Adrenal gland (tissue), 5 donors: ENCODE data around the gene FAM117B.

Experiments
- POLR2A ChIP-seq, 2 donors: fragments of 450-650 bp; IDR thresholded peaks; one replicate each; pipeline ENCODE4 v1.6.1; 2017; ENCODE audit warnings: antibody characterized with exemption in 2 of 2, mild to moderate bottlenecking in 2 of 2, moderate library complexity in 1 of 2
- TF ChIP-seq, protein P1 (sequence below), 6 experiments: fragments of 450-650 bp in 4 of 6; fragments of 200-600 bp in 2 of 6; sonication (generic) in 1 of 6; IDR thresholded peaks; 1 replicate in 5 of 6; 2 replicates in 1 of 6; pipeline versions ENCODE4 v1.5.1 to v1.8.0; 2016 to 2021; ENCODE audit warnings: antibody characterized with exemption in 6 of 6, mild to moderate bottlenecking in 2 of 6, moderate library complexity in 1 of 6
- donor health status: DM: no; HTN: no; CAD: no.

GRCh38 chr2:202588647-202589581 is 45.9 kb upstream of the FAM117B start:
- no peak for TF ChIP-seq POLR2A (IDR thresholded peaks at IDR 0.05)
- TF ChIP-seq, protein P1, sequence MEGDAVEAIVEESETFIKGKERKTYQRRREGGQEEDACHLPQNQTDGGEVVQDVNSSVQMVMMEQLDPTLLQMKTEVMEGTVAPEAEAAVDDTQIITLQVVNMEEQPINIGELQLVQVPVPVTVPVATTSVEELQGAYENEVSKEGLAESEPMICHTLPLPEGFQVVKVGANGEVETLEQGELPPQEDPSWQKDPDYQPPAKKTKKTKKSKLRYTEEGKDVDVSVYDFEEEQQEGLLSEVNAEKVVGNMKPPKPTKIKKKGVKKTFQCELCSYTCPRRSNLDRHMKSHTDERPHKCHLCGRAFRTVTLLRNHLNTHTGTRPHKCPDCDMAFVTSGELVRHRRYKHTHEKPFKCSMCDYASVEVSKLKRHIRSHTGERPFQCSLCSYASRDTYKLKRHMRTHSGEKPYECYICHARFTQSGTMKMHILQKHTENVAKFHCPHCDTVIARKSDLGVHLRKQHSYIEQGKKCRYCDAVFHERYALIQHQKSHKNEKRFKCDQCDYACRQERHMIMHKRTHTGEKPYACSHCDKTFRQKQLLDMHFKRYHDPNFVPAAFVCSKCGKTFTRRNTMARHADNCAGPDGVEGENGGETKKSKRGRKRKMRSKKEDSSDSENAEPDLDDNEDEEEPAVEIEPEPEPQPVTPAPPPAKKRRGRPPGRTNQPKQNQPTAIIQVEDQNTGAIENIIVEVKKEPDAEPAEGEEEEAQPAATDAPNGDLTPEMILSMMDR (IDR thresholded peaks at IDR 0.05), result peak; percentile 90 to 94 (median 92)
